AG04449 (cell line): ENCODE data around the gene PARD6B.
"Not testable (repeated sequence)": the region's sequence is repeated elsewhere in the genome, so short reads cannot be mapped to it uniquely, and the experiment has no call there.

Experiments
- CTCF ChIA-PET: fragments of 350-600 bp; formaldehyde crosslinking; extraction: SDS; loops from one replicate; lab custom pipeline; 2021; ENCODE audit warnings: antibody characterized with exemption; lab: Yijun Ruan, JAX
- POLR2A ChIA-PET: fragments of 400-600, 350-600 bp; formaldehyde crosslinking; extraction: SDS; loops from one replicate; lab custom pipeline; 2020; ENCODE audit warnings: antibody characterized with exemption, inconsistent platforms; lab: Yijun Ruan, JAX
- DNase-seq: peaks from one replicate; pipeline ENCODE4 v3.0.0-alpha.2; 2010; ENCODE audit warnings: low read depth, low spot score
- H3K4me3 ChIP-seq: 2 replicates; pipeline ENCODE4 v1.5.1; 2011; ENCODE audit warnings: low read depth, mild to moderate bottlenecking, control low read depth, low read length
- CTCF ChIP-seq: IDR thresholded peaks from one replicate; pipeline ENCODE4 v1.5.1; 2011; ENCODE audit warnings: mild to moderate bottlenecking, moderate library complexity, low read length, control low read depth, inconsistent platforms; ENCODE audit not compliant: insufficient read depth; ENCODE audit errors: missing control alignments

The PARD6B gene

DNA sequence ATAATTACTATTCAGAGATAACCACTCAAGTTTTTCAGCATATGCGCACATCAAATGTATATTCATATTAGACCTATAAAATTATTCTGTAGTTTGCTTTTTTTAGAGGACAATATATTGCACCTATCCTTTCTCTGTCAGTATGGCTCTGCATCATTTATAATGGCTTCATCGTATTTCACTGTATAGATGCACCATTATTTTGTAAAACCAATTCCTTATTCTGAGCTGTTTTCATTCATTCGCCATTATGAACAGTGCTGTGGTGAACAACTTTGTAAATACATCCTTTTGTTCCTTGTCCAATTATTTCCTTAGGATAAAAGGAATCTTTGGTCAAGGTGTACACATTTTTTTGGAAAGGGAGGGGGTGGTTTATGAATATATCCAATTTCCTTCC is 34.3 kb downstream of the PARD6B start:
- no peak overlapping the region for H3K4me3 ChIP-seq
- no peak for DNase-seq
- ChIA-PET POLR2A (no interaction called here), CTCF (interaction anchor here (1.1 to 3.2 kb wide), 6 partner anchors 14 to 587 kb away, joined by 3 to 15 read pairs (median 5); no protein-coding TSS in a partner anchor)
- no peak for TF ChIP-seq CTCF

DNA sequence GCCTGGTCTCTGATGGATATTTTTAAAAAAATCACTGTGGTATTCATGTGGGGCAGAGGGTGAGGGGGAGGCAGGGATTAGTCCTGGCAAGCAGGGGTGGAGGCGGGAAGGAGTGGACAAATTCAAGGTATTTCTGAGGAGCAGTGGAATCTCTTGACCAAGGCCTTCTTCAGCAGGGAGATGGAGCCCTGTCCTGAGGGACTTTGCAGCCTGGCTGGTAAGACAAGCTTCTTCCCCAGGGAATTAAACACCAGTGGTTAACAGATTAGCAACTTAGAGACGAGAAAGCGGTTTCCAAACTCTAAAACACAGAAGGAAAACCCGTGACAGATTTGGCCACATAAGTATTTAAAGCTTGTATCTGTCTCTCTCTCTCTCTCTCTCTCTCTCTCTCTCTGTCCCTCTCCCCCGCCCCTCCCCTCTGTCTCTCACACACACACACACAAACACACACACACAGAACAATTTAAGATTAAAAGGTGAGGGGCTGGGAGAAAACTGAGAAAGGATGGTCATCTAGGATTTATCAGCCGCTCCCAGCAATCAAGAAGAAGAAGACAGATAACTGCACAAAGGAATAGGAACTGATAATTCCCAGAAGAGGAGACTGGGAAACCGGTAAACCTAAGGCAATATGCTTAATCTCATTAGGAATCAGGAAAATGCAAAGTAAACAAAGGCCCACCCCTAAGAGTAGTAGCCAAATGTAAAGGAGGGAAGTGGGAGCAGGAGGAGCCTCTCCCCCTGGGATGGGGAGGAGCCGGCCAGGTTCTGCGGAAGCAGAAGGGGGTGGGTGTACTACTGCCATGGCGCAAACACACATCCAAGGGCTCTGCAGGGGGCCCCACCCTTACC is 35.8 kb downstream of the PARD6B start:
- POLR2A ChIA-PET, H3K4me3 ChIP-seq, DNase-seq: not testable (repeated sequence)

GRCh38 chr20:50768991-50769390 is 37.6 kb downstream of the PARD6B start:
- H3K4me3 ChIP-seq, POLR2A ChIA-PET, DNase-seq: not testable (repeated sequence)
- CTCF ChIA-PET = interaction anchor here (1.9 kb wide), 1 partner anchor 20 kb away, joined by 6 read pairs; no protein-coding TSS in a partner anchor

More for the DNA sequence above, 35.8 kb downstream of the PARD6B start:
- CTCF ChIA-PET = interaction anchor here (3.2 kb wide), 1 partner anchor 18 kb away, joined by 15 read pairs; no protein-coding TSS in a partner anchor

DNA sequence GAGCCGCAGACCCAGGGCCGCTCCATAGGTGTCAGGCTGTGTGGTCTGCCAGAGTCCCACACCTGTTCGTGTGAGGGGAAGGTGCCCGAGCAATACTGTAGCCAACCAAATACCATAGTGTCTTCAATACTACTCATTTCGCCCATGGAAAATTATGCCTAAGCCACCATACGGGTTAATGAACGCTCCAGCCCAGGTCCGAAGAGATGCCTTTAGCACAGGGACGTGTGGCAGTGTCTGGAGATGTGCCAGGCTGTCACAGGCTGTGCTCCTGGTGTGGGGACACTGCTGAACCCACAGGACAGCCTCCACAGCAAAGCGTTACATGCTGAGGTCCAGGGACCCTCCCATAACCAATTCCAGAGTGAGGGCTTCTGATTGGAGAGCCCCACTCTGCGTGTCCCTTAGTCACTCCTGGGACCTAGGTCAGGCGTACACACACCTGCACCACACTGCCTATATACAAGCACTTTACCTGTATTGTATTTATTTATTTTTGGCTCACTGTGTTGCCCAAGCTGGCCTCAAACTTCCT is 38.2 kb downstream of the PARD6B start:
- POLR2A ChIA-PET, H3K4me3 ChIP-seq, DNase-seq: not testable (repeated sequence)
- CTCF ChIA-PET = interaction anchor here (1.9 kb wide), 1 partner anchor 20 kb away, joined by 6 read pairs; no protein-coding TSS in a partner anchor

DNA sequence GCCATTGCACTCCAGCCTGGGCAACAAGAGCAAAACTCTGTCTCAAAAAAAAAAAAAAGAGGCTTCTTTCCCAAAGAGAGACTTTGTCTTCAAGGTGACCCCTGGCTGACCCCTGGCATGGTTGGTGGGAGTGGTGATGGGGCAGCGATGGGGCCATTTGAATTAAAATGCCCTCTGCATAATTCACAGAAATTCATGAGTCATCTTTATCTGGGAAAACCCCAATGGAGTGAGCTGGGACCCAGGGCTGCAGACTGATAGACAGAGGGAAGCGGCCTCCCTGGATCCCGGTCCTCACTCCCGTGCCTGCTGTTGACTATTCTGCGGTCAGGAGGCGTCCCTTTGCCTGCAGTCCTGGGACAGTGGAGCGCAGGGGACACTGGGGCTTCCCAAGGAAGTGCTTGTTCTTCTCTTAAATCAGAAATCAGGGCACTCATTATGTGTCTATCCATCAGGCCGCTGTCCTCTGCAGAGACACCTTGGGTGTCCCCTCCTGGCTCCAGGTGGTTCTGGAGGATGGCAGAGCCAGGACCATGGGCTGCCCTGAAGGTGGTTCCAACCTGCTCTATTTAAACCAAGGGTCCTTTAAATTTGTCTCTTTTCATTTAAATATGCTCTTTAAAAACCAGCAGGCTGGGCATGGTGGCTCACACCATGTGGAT is 40.2 kb downstream of the PARD6B start:
- POLR2A ChIA-PET, DNase-seq, H3K4me3 ChIP-seq: not testable (repeated sequence)
- CTCF ChIA-PET = interaction anchor here (1.1 to 2.2 kb wide), 3 partner anchors 10 to 23 kb away, joined by 4 to 6 read pairs (median 4); partner anchors contain the start of gene BCAS4

DNA sequence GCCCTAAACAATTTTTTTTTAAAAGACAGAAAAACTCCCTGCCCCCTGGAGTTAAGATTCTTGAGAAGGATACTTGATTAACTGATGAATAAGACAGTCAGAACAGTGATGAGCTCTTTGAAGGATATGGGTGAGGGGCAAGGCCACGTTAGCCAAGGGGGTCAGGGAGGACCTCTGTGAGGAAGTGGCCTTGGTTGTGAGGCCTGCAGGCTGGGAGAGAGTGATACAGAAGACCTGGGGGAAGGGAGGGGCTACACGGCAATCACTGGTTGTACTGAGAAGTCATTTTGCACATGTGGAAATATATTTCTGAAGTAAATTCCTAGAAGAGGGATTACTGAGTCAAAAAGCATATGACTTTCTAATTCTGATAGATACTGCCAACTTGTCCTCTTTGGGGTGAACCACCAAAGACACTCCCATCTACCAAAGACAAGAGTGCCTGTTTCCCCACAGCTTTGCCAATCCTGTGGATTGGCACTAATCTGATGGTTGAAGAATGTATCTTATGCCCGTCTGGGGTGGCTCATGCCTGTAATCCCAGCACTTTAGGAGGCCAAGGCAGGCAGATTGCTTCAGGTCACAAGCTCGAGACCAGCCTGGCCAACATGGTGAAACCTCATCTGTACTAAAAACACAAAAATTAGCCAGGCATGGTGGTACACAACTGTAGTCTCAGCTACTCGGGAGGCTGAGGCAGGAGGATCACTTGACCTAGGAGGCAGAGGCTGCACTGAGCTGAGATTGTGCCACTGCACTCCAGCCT is 41.2 kb downstream of the PARD6B start:
- TF ChIP-seq CTCF = no peak
- POLR2A ChIA-PET = no interaction called here
- no peak for DNase-seq
- no peak overlapping the region for H3K4me3 ChIP-seq
- CTCF ChIA-PET = interaction anchor here (1.1 to 2.4 kb wide), 4 partner anchors 9 to 22 kb away, joined by 4 to 9 read pairs (median 5); partner anchors contain the start of gene BCAS4

DNA sequence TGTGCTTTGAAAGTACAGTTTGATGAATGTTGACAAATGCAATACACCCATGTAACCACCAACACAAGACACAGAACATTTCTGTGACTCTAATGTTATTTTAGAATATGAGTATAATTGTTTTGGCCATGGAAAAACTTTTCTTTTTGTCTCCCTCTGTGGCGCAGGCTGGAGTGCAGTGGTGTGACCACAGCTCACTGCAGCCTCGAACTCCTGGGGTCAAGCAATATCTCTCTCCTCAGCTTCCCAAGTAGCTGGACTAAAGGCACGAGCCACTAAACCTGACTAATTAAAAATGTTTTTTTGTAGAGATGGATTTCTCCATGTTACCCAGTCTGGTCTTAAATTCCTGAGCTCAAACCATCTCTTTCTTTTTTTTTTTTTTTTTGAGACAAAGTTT is 43.1 kb downstream of the PARD6B start:
- DNase-seq = no peak
- no peak for TF ChIP-seq CTCF
- POLR2A ChIA-PET = no interaction called here
- H3K4me3 ChIP-seq = no peak overlapping the region
- CTCF ChIA-PET = interaction anchor here (1.3 to 2.4 kb wide), 2 partner anchors 13 to 24 kb away, joined by 5 to 9 read pairs; no protein-coding TSS in a partner anchor
